HG02852 (cell line): ENCODE data around the gene E2F6.

Experiments used
- ATAC-seq: cut with Tn5 transposase; IDR thresholded peaks from one replicate; pipeline ENCODE4 v1.9.1; 2021; ENCODE audit warnings: mild to moderate bottlenecking, moderate library complexity; ENCODE audit not compliant: unreplicated experiment

The E2F6 gene

DNA sequence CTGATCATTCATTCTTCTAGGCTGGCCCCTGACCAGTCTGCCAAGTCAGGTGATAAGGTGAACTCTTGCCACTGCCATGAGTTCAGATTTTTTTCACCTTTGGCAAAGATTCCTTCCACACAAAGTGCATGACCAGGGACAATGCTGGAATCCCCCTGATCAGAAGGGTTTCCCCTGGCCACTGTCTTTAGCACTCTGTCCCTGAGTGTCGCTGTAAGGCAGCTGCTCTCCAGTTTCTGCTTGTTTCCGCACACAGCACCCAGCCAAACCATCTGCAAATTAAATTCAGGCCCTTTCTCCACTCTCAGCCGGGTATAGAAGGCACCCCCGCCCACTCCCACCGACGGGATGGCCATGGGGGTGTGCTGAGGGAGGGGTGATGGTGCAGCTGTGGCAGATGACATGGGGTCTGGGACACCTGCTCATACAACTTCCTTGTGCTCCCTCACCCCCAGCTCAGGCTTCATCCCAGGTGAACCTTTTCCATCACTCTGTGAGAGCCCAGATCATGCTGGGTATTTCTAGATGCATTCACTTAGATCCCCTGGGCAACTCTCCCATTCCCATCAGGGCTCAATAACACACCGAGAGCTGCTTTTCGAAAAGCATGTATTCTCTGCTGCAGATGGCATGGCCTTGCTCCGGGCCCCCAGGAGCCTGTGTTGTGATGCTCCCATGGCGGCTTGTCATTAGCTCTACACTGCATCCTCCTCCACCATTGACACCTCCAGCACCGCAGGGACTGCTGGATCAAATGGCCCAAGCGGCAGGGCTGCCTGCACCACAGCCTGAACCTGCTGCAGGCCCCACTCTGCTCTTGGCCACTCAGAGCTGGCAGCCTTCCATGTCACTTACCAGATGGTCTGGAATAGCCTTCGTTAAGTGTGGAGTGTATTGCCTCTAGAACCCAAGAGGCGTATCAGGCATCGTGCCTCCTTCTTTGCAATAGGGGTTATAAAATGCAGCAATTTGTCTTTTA is 69.2 kb downstream of the E2F6 start:
- no peak for ATAC-seq

DNA sequence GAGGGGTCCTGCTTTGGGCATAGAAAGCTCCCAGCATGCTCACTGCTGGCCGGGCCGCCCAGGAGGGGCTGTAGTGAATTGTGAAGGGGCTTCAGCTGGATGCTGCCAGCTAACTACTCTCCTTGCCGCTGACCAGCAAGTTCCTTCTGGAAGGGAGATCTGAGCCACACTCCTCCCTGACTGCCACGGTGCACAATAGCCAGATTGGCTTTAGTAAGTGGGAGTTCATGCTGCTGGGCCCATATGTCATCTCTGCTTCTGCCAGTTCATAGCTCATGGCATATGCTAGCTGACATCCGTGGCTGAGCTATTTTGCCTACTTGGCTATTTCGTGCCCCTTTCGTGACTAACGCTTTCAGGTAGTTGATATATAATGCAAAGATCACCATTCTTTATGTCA is 69.9 kb downstream of the E2F6 start:
- no peak for ATAC-seq

GRCh38 chr2:11395389-11395788 is 70.6 kb downstream of the E2F6 start:
- no peak for ATAC-seq
